HG03025 (cell line): ENCODE measurements around the gene MTX1.

ENCODE experiments used
- ATAC-seq: cut with Tn5 transposase; IDR thresholded peaks from one replicate; pipeline ENCODE4 v1.9.1; 2021; ENCODE audit warnings: mild to moderate bottlenecking, moderate library complexity; ENCODE audit not compliant: unreplicated experiment, low FRiP score

MTX1 gene

GRCh38 chr1:155174324-155175280 is 33.9 kb upstream of the MTX1 start:
- ATAC-seq, result no peak

- no peak for ATAC-seq
These were observed 33.1 kb upstream of the MTX1 start for GRCh38 chr1:155175281-155175926.

- no peak for ATAC-seq
These were observed 32.5 kb upstream of the MTX1 start for GRCh38 chr1:155175927-155176371.

- ATAC-seq, result no peak
These were observed 31.9 kb upstream of the MTX1 start for GRCh38 chr1:155176544-155177071.

- ATAC-seq, result no peak
These were observed 31.1 kb upstream of the MTX1 start for GRCh38 chr1:155177192-155177917.

- no peak for ATAC-seq
These were observed 30.6 kb upstream of the MTX1 start for GRCh38 chr1:155177918-155178281.

- ATAC-seq, result no peak
These were observed 29.9 kb upstream of the MTX1 start for GRCh38 chr1:155178441-155179111.

GRCh38 chr1:155179112-155180031 is 29.1 kb upstream of the MTX1 start:
- no peak for ATAC-seq

- ATAC-seq, result no peak
These were observed 27.0 kb upstream of the MTX1 start for GRCh38 chr1:155181371-155182051.

- ATAC-seq, result no peak
These were observed 26.4 kb upstream of the MTX1 start for GRCh38 chr1:155182052-155182550.

GRCh38 chr1:155183775-155184221 is 24.7 kb upstream of the MTX1 start:
- no peak for ATAC-seq

- ATAC-seq, result no peak
These were observed 24.1 kb upstream of the MTX1 start for GRCh38 chr1:155184351-155184811.

GRCh38 chr1:155184835-155185782 is 23.4 kb upstream of the MTX1 start:
- no peak for ATAC-seq

GRCh38 chr1:155185783-155186066 is 22.8 kb upstream of the MTX1 start:
- ATAC-seq, result no peak

- ATAC-seq, result no peak
These were observed 22.3 kb upstream of the MTX1 start for GRCh38 chr1:155186067-155186793.

- no peak for ATAC-seq
These were observed 21.6 kb upstream of the MTX1 start for GRCh38 chr1:155186794-155187455.
